ENCODE data around the gene LRRK1.

The LRRK1 gene

DNA sequence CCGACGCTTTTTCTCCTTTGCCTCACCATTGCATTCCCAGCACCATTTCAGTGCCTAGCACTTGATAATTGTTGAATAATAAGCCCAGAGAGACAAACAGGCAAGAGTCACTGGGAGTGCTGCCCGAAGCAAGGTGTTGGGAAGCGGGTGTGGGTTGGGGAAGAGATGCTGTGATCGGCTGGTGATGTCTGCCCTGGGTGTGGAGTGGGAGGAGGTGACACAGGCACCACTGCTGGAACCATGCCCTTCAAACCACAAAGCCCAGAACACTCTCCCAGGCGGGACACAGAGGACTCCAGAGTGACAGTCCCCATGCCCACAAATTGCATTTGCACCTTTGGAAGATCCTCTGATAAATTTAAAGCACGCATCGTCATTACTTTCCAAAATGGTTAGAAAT, 184.4 kb downstream of the LRRK1 start:
- TF ChIP-seq, protein P1, sequence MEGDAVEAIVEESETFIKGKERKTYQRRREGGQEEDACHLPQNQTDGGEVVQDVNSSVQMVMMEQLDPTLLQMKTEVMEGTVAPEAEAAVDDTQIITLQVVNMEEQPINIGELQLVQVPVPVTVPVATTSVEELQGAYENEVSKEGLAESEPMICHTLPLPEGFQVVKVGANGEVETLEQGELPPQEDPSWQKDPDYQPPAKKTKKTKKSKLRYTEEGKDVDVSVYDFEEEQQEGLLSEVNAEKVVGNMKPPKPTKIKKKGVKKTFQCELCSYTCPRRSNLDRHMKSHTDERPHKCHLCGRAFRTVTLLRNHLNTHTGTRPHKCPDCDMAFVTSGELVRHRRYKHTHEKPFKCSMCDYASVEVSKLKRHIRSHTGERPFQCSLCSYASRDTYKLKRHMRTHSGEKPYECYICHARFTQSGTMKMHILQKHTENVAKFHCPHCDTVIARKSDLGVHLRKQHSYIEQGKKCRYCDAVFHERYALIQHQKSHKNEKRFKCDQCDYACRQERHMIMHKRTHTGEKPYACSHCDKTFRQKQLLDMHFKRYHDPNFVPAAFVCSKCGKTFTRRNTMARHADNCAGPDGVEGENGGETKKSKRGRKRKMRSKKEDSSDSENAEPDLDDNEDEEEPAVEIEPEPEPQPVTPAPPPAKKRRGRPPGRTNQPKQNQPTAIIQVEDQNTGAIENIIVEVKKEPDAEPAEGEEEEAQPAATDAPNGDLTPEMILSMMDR (IDR thresholded peaks at IDR 0.05) = no peak

GRCh38 chr15:101104141-101104540, 185.0 kb downstream of the LRRK1 start:
- TF ChIP-seq, protein P1 (IDR thresholded peaks at IDR 0.05) = no peak

DNA sequence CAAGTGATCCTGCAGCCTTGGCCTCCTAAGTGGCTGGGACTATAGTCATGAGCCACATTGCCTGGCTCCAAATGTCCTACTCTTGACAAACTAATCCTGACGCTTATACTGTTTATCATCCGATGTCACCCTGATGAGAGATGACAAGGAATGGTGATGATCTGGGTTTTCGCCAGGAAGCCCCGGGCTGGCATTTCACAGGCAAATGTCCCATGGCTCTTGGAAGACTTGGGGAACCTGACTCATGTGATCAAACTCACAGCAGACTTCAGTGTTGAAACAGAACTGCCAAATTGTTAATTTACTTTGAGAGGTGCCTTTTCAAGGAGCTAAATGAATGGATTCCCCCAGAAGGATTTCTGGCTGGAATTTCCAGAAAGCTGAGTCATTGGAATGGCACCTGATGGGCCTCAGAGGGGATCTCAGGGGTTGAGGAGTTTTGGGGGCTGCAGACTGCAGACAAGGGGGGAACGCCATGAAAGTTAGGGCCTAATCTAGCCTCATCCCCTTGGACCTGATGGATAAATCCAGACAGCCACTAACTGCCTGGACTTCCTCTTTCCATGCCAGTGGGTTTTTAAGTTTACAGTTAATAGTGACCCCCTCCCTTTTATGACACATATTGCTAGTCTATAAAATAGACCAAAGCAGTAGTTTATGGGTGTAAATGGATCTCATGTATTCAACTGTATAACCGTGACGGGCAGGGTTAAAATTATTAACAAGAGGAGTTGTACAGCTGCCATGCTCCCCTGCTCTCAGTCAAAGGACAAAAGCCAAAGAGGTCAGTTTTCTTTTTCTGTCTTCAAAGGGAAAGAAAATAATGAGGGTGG, 186.1 kb downstream of the LRRK1 start:
- TF ChIP-seq, protein P1 (IDR thresholded peaks at IDR 0.05) = no peak

DNA sequence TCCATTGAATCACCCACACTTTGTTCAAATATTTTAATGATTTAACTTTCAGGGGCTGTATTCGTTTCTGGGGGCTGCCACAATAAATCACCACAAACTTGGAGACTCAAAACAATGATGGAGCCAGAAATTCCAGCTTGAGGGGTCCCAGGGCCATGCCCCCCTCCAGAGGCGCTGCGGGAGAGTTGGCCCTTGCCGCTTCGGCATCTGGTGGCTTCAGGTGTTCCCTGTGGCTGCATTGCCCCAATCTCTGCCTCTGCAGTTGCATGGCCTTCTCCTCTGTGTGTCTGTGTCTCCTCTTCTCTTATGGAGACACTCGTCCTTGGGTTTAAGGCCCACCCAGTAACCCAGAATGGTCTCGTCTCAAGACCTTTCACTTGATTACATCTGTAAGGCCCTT, 187.9 kb downstream of the LRRK1 start:
- TF ChIP-seq, protein P1 (IDR thresholded peaks at IDR 0.05) = no peak

- TF ChIP-seq, protein P1 (IDR thresholded peaks at IDR 0.05) = no peak
Observed at GRCh38 chr15:101107625-101108460, 188.7 kb downstream of the LRRK1 start.

DNA sequence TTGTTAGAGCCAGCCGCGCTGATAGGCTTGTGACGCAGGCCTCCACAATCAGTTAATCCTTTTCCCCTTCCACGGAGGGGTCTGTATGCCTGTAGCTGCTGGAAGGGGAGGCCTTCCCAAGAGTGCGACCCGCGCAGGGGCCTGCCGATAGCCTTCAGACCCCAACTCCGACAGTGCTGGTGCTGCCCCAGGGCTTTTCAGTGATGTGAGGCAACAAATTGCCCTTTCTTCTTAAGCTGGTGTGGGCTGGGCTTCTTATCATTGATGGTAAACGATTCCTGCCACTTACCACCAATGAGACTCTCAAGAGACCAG, 189.3 kb downstream of the LRRK1 start:
- TF ChIP-seq, protein P1 (IDR thresholded peaks at IDR 0.05) = no peak

- TF ChIP-seq, protein P1 (IDR thresholded peaks at IDR 0.05) = no peak
Observed at GRCh38 chr15:101108791-101109190, 189.6 kb downstream of the LRRK1 start.
